H1 (cell line): ENCODE data around the gene ITPR1. TPM values are rescaled to one million over a fixed set of nuclear protein-coding genes. Genes with fewer than 3 reads are reported as not detected.

Source experiments
- CTCF ChIA-PET: fragments of 300-600 bp; sonication (Branson Sonifier 250); formaldehyde crosslinking; loops from one replicate; lab custom pipeline; 2021; ENCODE audit not compliant: partially characterized antibody; lab: Charles Lee
- POLR2A ChIA-PET: fragments of 300-600 bp; sonication (Branson Sonifier 250); formaldehyde crosslinking; loops from one replicate; lab custom pipeline; 2021; ENCODE audit warnings: inconsistent platforms; ENCODE audit not compliant: partially characterized antibody; lab: Charles Lee
- DNase-seq, 2 experiments: peaks; one replicate each; pipeline versions ENCODE4 v3.0.0 to v3.0.0-alpha.2; 2010 to 2022; ENCODE audit warnings: low spot score in 2 of 2, low read depth in 1 of 2, mixed read lengths in 1 of 2
- FAIRE-seq: peaks from 2 replicates; lab custom pipeline; 2011; peaks lifted over from hg19 to GRCh38; lab: Jason Lieb, UNC
- H2AFZ ChIP-seq: 2 replicates; pipeline ENCODE4 v1.8.1; 2012; ENCODE audit warnings: low read length, inconsistent platforms
- H2AK5ac ChIP-seq: 2 replicates; pipeline ENCODE4 v1.6.1; 2013; ENCODE audit warnings: low read depth, low read length
- H2BK120ac ChIP-seq: replicated peaks from 2 replicates; pipeline ENCODE3; 2013; ENCODE audit warnings: low read depth, low read length, inconsistent platforms
- H2BK12ac ChIP-seq: 2 replicates; pipeline ENCODE4 v1.6.1; 2013; ENCODE audit warnings: low read depth, low read length
- H2BK15ac ChIP-seq: 2 replicates; pipeline ENCODE4 v1.6.1; 2013; ENCODE audit warnings: low read length
- H2BK20ac ChIP-seq: 2 replicates; pipeline ENCODE4 v1.6.1; 2013; ENCODE audit warnings: low read length
- H2BK5ac ChIP-seq: 2 replicates; pipeline ENCODE4 v1.6.1; 2013; ENCODE audit warnings: low read depth, low read length
- H3K14ac ChIP-seq: 2 replicates; pipeline ENCODE4 v1.6.1; 2013; ENCODE audit warnings: inconsistent platforms; ENCODE audit not compliant: insufficient read length
- H3K18ac ChIP-seq: 2 replicates; pipeline ENCODE4 v1.6.1; 2013; ENCODE audit warnings: low read length; ENCODE audit errors: extremely low read depth
- H3K23ac ChIP-seq: 2 replicates; pipeline ENCODE4 v1.6.1; 2013; ENCODE audit warnings: inconsistent platforms; ENCODE audit not compliant: insufficient read length
- H3K23me2 ChIP-seq: 2 replicates; pipeline ENCODE4 v1.6.1; 2013; ENCODE audit warnings: low read depth, low read length
- H3K27ac ChIP-seq: 2 replicates; pipeline ENCODE4 v1.6.1; 2011; ENCODE audit warnings: low read depth, low read length, inconsistent platforms
- H3K27me3 ChIP-seq, 4 experiments: replicated peaks in 1 of 4; 1 replicate in 1 of 4; 2 replicates in 3 of 4; pipeline versions ENCODE4 v1.6.1 to v1.8.1; 2011 to 2013; ENCODE audit warnings: low read length in 3 of 4, mild to moderate bottlenecking in 3 of 4, inconsistent platforms in 2 of 4, mixed read lengths in 2 of 4, moderate library complexity in 1 of 4; ENCODE audit not compliant: control insufficient read depth in 3 of 4, insufficient read depth in 3 of 4; ENCODE audit errors: extremely low read depth in 1 of 4
- H3K36me3 ChIP-seq, 4 experiments: 2 replicates each; pipeline versions ENCODE4 v1.6.1 to v1.8.1; 2011 to 2013; ENCODE audit warnings: mild to moderate bottlenecking in 4 of 4, low read length in 3 of 4, moderate library complexity in 2 of 4, control low read depth in 1 of 4, inconsistent platforms in 1 of 4; ENCODE audit not compliant: insufficient read depth in 4 of 4, control insufficient read depth in 2 of 4
- H3K4ac ChIP-seq: replicated peaks from 2 replicates; pipeline ENCODE3; 2013; ENCODE audit warnings: low read length, low read depth, mixed read lengths, inconsistent platforms; ENCODE audit not compliant: insufficient read length
- H3K4me1 ChIP-seq, 4 experiments: replicated peaks in 1 of 4; 1 replicate in 1 of 4; 2 replicates in 3 of 4; pipeline versions ENCODE4 v1.6.1 to v1.8.1; 2011 to 2013; ENCODE audit warnings: low read length in 3 of 4, inconsistent platforms in 2 of 4, mixed read lengths in 1 of 4; ENCODE audit not compliant: insufficient read depth in 4 of 4, control insufficient read depth in 3 of 4
- H3K4me2 ChIP-seq, 2 experiments: 2 replicates each; pipeline versions ENCODE4 v1.6.1 to v1.8.1; 2011 to 2013; ENCODE audit warnings: low read depth in 2 of 2, low read length in 2 of 2, control low read depth in 1 of 2, inconsistent platforms in 1 of 2, mild to moderate bottlenecking in 1 of 2; ENCODE audit not compliant: insufficient read depth in 1 of 2
- H3K4me3 ChIP-seq, 4 experiments: fragments of 200-600, 300-600 bp in 1 of 4; sonication (generic), shearing (Covaris generic), sonication (Bioruptor Twin) in 1 of 4; 2 replicates each; pipeline versions ENCODE4 v1.5.1 to v1.8.1; 2011 to 2016; ENCODE audit warnings: low read length in 4 of 4, low read depth in 3 of 4, control low read depth in 2 of 4, inconsistent platforms in 2 of 4, mild to moderate bottlenecking in 2 of 4, mixed read lengths in 1 of 4, moderate library complexity in 1 of 4; ENCODE audit not compliant: insufficient read depth in 2 of 4; ENCODE audit errors: extremely low read depth in 1 of 4
- H3K56ac ChIP-seq: replicated peaks from 2 replicates; pipeline ENCODE3; 2013; ENCODE audit warnings: low read depth, mild to moderate bottlenecking, mixed read lengths, low read length, inconsistent platforms; ENCODE audit not compliant: insufficient read length
- H3K79me1 ChIP-seq: 2 replicates; pipeline ENCODE4 v1.6.1; 2013; ENCODE audit warnings: low read depth, low read length, control low read depth
- H3K79me2 ChIP-seq, 2 experiments: 2 replicates each; pipeline versions ENCODE4 v1.6.1 to v1.8.1; 2012 to 2013; ENCODE audit warnings: low read length in 2 of 2, mild to moderate bottlenecking in 2 of 2, inconsistent platforms in 1 of 2; ENCODE audit not compliant: insufficient read depth in 2 of 2, control insufficient read depth in 1 of 2
- H3K9ac ChIP-seq, 4 experiments: replicated peaks in 1 of 4; 1 replicate in 1 of 4; 2 replicates in 3 of 4; pipeline versions ENCODE4 v1.6.1 to v1.8.1; 2011 to 2013; ENCODE audit warnings: low read depth in 3 of 4, low read length in 3 of 4, control low read depth in 2 of 4, mild to moderate bottlenecking in 2 of 4, moderate library complexity in 2 of 4, inconsistent platforms in 1 of 4; ENCODE audit errors: extremely low read depth in 1 of 4
- H3K9me3 ChIP-seq, 2 experiments: 2 replicates each; pipeline versions ENCODE4 v1.6.1 to v1.8.1; 2012 to 2013; ENCODE audit warnings: mild to moderate bottlenecking in 2 of 2, moderate library complexity in 2 of 2, control low read depth in 1 of 2, inconsistent platforms in 1 of 2, low read depth in 1 of 2, low read length in 1 of 2, mixed read lengths in 1 of 2; ENCODE audit not compliant: insufficient read depth in 2 of 2
- H4K20me1 ChIP-seq, 2 experiments: replicated peaks in 1 of 2; 2 replicates each; pipeline versions ENCODE3 to v1.8.1; 2011 to 2013; ENCODE audit warnings: inconsistent platforms in 2 of 2, low read length in 2 of 2, mild to moderate bottlenecking in 1 of 2; ENCODE audit not compliant: insufficient read depth in 2 of 2, control insufficient read depth in 1 of 2
- H4K5ac ChIP-seq: 2 replicates; pipeline ENCODE4 v1.6.1; 2013; ENCODE audit warnings: low read length, low read depth, mixed read lengths, inconsistent platforms; ENCODE audit not compliant: insufficient read length
- H4K8ac ChIP-seq: 2 replicates; pipeline ENCODE4 v1.8.0; 2013; ENCODE audit warnings: mild to moderate bottlenecking, moderate library complexity, low read length, inconsistent platforms; ENCODE audit not compliant: insufficient read depth; ENCODE audit errors: extremely low read depth
- H4K91ac ChIP-seq: replicated peaks from 2 replicates; pipeline ENCODE3; 2013; ENCODE audit warnings: low read length, mixed read lengths, inconsistent platforms; ENCODE audit not compliant: insufficient read length
- BACH1 ChIP-seq: IDR thresholded peaks from 2 replicates; pipeline ENCODE4 v1.6.1; 2012; ENCODE audit warnings: low read length, improper control_type of control experiment
- EGR1 ChIP-seq: IDR thresholded peaks from 2 replicates; pipeline ENCODE4 v1.6.1; 2011; ENCODE audit warnings: low read depth, low read length, borderline replicate concordance
- EP300 ChIP-seq, 2 experiments: IDR thresholded peaks; 1 replicate in 1 of 2; 2 replicates in 1 of 2; pipeline ENCODE4 v1.6.1; 2011 to 2012; ENCODE audit warnings: low read depth in 2 of 2, low read length in 2 of 2, mild to moderate bottlenecking in 2 of 2, borderline replicate concordance in 1 of 2, inconsistent platforms in 1 of 2, moderate library complexity in 1 of 2
- KDM4A ChIP-seq: IDR thresholded peaks from one replicate; pipeline ENCODE4 v1.7.1; 2012; ENCODE audit warnings: low read depth, mild to moderate bottlenecking, moderate library complexity, low read length, inconsistent platforms; ENCODE audit not compliant: severe bottlenecking
- PHF8 ChIP-seq: fragments of 200-600 bp; sonication (generic); conservative IDR thresholded peaks from 2 replicates; pipeline ENCODE4 v1.7.1; 2012; ENCODE audit warnings: low read depth, mild to moderate bottlenecking, inconsistent platforms, low read length, moderate library complexity
- RXRA ChIP-seq: IDR thresholded peaks from 2 replicates; pipeline ENCODE4 v1.6.1; 2011; ENCODE audit warnings: low read depth, mild to moderate bottlenecking, low read length, moderate library complexity; ENCODE audit not compliant: insufficient read depth
- SP1 ChIP-seq: IDR thresholded peaks from 2 replicates; pipeline ENCODE4 v1.6.1; 2011; ENCODE audit warnings: low read depth, low read length
- TEAD4 ChIP-seq: IDR thresholded peaks from 2 replicates; pipeline ENCODE4 v1.6.1; 2012; ENCODE audit warnings: low read depth, low read length, inconsistent platforms, mixed read lengths
- WGBS, 2 experiments: shearing (Covaris generic) in 1 of 2; methylation state at CpG; one replicate each; pipeline versions ENCODE4 v1.1.6 to v1.1.7; 2013 to 2015; ENCODE audit warnings: low lambda C conversion rate in 2 of 2, mixed read lengths in 2 of 2, inconsistent platforms in 1 of 2, low coverage in 1 of 2, missing lambda C conversion rate in 1 of 2; ENCODE audit not compliant: insufficient replicate concordance in 2 of 2, insufficient coverage in 1 of 2, insufficient read length in 1 of 2; ENCODE audit errors: extremely low coverage in 1 of 2, missing lambda C conversion rate in 1 of 2; 5-methylcytosine and 5-hydroxymethylcytosine counted together
- polyA plus RNA-seq, 7 experiments: library from polyadenylated mRNA; depleted of rRNA in 3 of 7; stranded (reverse) in 5 of 7; unstranded in 2 of 7; fragments of >200 nt in 5 of 7; fragments of 200-250 nt in 2 of 7; gene quantifications; 1 replicate in 5 of 7; 2 replicates in 1 of 7; 4 replicates in 1 of 7; pipeline versions ENCODE4 v1.2.1 to v1.2.3, GENCODE V29; 2011 to 2013; ENCODE audit warnings: missing spikeins in 2 of 7, mixed read lengths in 2 of 7
- total RNA-seq: library from RNA; stranded (reverse); fragmentation: NEBNext Ultra II Directional; extraction: Animal tissue kit (Norgen Biotek cat#: 25700); gene quantifications from 2 replicates; pipeline ENCODE4 v1.2.1, GENCODE V29; 2021

Gene ITPR1
- total and polyA plus RNA-seq, 2 of the 8 experiments (the other 6 are each of a cell fraction or from before 2014, with no cell fraction given), result 2.5 to 16.3 TPM

DNA sequence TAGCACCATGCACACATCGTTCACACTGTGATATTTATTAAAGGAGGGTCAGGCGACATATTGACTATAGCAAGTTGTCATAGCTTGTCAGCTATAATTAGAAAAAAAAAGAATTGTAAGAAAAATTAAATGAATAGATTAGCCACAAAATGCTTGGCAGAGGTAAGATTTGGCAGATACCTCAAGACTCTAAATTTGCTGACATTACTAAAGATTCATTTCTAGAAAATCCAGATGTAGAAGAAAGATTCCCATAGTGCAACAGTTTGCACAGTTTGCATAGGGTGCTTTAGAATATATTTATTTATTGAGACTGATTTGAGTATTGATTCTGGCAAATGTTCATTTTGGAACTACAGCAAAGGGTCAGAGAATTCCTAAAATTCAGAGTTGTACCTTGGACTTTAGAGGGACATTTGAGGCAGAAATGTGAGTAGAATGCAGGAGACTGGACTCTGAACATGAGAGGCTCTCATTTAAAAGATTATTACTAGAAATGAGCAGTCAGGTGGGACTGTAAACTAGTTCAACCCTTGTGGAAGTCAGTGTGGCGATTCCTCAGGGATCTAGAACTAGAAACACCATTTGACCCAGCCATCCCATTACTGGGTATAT, 384.1 kb downstream of the ITPR1 start:
- Histone ChIP-seq H2BK15ac (no peak overlapping the region), H3K56ac (no peak overlapping the region), H4K5ac (no peak overlapping the region), H3K4me1 (no peaks in the 10 kb centered on the region), H4K20me1 (peaks cover 0 to 1% of the 10 kb centered on the region in 2 experiments), H3K27me3 (no peaks in the 10 kb centered on the region), H2BK5ac (no peak overlapping the region), H3K18ac (no peak overlapping the region), H3K9me3 (no peaks in the 10 kb centered on the region), H3K9ac (no peak overlapping the region), H2AK5ac (no peak overlapping the region), H3K4ac (no peak overlapping the region), H4K91ac (no peak overlapping the region), H2AFZ (no peak overlapping the region), H3K4me2 (no peak overlapping the region), H3K23ac (no peak overlapping the region), H3K79me1 (no peaks in the 10 kb centered on the region), H3K36me3 (no peaks in the 10 kb centered on the region), H3K4me3 (no peak overlapping the region), H4K8ac (no peak overlapping the region), H2BK12ac (no peak overlapping the region), H3K27ac (no peak overlapping the region), H3K79me2 (no peaks in the 10 kb centered on the region), H2BK20ac (no peak overlapping the region), H3K23me2 (no peaks in the 10 kb centered on the region), H3K14ac (no peak overlapping the region), H2BK120ac (no peak overlapping the region)
- POLR2A ChIA-PET, result no interaction called here
- WGBS, 2 experiments, result 88% methylated on average over 3 of the region's 3 CpGs; no CpG with 5 or more reads in 1 of the 2 experiments
- CTCF ChIA-PET, result no interaction called here
- DNase-seq (no peak), FAIRE-seq (no peak)
- TF ChIP-seq KDM4A, result no peak
- no peak for TF ChIP-seq BACH1
- TF ChIP-seq EP300 (IDR thresholded peaks at IDR 0.05; ENCODE audit: borderline replicate concordance in 1 of 2, low read depth in 2 of 2, low read length in 2 of 2), result no peak
- no peak for TF ChIP-seq TEAD4
- no peak for TF ChIP-seq SP1
- no peak for TF ChIP-seq PHF8
- TF ChIP-seq RXRA, result no peak
- no peak for TF ChIP-seq EGR1
